Measurements from ENCODE around the gene FAM234A.

DNA sequence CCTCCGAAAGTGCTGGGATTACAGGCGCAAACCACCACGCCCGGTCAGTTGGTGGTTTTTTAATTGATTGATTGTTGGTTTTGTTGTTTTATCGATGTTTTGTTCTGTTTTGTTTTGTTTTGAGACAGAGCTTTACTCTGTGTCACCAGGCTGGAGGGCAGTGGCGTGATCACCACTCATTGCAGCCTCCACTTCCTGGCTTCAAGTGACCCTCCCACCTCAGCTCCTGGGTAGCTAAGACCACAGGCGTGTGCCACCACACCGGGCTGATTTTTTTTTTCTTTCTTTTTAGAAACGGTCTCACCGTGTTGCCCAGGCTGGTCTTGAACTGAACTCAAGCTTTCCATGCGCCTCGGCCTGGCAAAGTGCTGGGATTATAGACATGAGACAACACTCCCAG lies 12.4 kb downstream of the FAM234A start:
- TF ChIP-seq POLR2AphosphoS5 (IDR thresholded peaks at IDR 0.05; ENCODE audit: low read depth, low read length) (no peak), POLR2A (IDR thresholded peaks at IDR 0.05; ENCODE audit: low read depth, low read length) (no peak)
